T-helper 2 cell (primary cell): ENCODE data around the gene PTPRG.

ENCODE experiments used
- DNase-seq, 5 experiments: peaks; one replicate each; pipeline versions ENCODE4 v3.0.0 to v3.0.0-alpha.2; 2012 to 2022

Gene PTPRG

DNA sequence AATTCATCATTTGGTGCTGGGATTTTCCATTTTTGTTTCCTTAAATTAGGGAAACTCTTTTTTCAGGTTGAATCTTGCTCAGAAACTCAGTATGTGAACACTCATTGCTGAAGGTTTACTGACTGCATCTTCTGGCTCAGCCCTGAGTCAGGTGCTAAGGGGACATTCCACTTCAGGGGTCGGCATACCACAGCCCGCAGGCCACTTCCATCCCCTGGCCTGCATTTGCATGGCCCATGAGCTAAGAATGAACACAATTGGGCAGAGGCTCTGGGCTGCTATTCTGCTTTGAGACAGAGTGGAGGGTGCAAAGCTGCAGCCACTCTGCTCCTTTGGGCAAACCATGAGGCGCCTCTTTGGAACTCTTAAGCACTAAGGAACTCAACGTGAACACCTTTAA lies 647.0 kb downstream of the PTPRG start:
- no peak for DNase-seq

DNA sequence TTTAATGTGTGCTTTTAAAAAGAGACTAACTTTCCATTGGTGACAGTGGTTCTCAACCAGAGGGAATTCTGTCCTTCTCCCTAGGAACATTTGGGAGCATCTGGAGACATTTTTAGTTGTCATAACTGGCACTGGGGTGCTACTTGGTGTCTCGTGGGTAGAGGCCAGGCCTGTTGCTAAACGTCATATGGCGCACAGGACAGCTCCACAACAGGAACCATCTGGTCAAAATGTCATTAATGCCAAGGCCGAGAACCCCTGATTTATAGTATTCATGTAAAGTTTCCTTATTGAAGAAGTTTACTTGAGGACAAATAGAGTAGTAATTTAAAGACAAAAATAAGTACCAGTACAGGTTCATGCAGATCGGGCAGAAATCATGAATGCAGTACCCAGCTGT lies 647.7 kb downstream of the PTPRG start:
- no peak for DNase-seq

DNA sequence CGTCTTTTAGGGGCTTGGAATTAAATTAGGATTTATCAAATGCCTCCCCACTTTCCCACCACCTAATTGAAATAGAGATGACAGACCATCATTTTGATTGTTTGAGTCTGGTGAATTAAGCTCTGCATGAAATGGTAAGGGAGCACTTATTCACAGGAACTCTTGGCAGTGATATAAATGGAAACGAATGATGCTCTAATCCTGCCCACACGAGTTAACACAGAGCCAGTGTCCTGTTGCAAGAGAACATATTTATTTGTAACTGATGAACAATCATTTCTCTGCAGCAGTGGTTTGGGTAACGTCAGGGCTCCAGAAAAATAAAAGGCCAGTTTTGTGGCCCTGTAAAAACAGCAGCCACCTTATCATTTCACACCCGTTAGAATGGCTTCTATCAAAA lies 648.6 kb downstream of the PTPRG start:
- no peak for DNase-seq

DNA sequence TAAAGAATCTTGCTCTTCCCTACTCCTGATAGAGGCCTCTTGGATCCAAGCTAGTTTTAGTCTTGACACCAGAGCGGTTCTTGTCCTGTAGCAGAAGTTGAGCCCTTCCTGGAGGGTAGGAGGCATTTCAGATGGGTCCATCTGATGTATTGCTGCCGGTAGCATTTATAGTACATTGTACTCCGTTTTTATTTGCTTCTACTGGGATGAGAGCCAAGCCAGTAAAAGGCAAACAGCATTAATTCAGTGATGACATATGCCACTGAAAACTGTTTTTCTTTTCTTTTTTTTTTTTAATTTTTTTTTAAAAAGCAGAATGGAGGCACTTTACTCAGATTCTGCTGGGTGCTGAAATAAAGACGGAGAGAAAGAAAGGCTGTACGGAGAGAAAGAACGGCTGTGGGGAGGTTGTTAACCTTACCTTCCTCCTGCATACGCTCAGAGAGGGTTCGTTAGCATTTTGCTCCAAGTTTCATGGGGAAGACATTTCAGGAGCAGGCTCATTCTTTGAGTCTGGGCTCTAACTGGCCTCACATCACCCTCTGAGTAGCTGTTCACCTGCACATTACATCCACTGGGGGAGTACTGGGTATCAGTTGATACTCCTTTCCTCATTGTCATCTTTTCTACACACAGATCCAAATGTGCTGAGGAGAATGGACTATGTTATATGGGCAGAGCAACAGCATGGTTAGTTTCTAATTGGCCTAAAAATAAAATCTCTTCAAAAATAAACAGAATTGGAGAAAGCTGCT lies 650.5 kb downstream of the PTPRG start:
- no peak for DNase-seq

DNA sequence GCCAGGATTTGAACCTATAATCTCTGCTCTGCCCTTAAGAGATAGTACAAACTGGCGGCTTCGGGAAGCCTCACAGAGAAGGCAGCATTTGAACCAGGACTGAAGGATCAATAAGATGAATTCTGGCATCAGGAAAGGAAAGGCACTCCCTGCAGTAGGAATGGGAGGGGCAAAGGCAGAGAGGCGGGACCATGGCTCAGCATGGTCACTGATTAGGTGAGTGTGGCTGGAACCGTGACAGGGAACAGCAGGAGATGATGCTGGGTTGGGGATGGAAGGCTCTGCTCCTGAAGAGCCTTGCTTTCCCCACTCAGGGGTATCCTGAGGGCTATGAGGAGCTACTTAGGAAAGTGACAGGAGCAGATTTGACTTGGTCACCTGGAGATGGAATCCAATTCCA lies 653.5 kb downstream of the PTPRG start:
- DNase-seq: no peak

DNA sequence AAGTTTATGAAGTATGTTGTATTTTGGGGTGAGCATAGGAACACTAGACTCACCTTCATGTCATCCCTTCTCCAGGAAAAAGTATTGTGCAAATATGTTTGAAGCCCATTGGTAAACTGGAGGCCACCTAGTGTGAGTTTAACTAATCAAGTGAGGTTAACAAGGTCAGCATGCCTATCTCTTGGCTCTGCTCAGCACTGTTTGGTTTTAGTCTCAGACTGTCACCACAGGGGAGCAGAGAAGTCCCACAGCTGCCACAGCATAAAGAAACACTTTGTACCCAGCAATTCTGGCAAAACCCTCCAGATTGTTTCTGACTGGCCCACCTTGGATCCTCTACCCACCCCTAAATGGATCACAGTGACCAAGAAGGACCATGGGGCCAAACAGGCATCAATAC lies 659.2 kb downstream of the PTPRG start:
- no peak for DNase-seq

DNA sequence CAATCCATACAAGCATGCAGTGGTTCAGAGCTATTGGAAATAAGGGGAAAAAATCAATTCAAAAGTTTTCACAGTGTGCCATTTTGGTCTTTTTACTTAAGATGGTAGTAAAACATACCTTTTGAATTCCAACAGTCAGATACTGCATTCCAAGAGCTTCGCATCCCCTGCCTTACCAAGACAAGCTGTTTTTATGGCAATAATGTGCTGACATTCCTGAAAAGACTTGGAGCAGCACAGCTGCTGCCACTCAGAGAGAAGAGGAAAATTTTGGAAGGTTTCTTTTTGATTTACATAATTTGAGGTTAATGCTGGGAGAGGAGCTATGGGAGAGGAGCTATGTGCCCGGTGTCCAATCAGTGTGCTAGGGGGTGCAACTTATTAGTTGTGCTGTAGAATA lies 663.7 kb downstream of the PTPRG start:
- no peak for DNase-seq

DNA sequence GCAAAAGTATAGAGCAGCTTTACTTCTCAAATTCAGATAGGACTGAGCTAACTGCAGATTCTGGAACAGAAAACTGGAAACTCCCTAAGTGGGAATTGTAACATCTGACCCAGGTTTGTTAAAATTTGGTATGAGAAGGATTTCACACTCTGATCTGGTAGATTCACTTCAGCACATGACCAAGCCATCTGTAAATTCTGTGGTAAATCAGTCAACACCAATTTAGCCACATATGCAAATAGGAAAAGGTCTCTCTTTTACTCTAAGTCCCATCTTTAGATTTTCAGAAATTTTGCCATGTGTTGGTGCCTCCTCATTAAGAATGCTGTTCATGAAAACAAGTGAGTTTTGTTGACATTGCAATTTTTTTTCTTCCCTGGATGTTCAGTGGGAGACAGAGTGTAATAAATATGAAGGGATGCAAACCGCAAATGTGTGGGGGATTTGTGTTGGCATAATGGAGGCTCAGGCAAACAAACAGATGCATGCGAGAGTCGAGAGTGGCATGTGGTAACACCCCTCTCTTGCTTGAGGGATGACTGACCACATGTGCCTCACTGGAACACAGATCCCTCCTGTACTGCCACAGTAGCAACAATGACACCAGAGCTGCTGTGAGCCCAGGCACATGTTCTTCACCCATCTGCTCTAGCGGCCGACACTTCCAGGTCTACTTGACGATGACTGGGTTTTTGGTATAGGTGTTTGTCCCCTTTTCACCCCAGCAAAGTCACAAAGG lies 665.4 kb downstream of the PTPRG start:
- DNase-seq: no peak

DNA sequence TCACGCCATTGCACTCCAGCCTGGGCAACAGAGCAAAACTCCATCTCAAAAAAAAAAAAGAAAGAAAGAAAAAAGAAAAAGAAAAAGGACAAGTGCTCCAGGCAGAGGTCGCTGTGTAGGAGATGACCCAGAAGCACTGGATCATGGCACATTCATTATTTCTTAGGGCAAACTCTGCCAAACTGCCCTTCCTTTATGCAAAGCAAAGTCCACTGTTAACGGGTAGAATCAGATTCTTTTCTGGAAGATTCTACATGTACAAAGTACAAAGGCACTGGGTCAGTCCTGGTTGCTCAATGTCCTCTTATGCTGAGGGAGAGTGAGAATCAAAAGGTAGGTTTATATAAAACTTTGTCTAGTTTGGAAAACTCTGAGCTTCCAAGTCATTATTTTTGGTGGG lies 667.1 kb downstream of the PTPRG start:
- no peak for DNase-seq

DNA sequence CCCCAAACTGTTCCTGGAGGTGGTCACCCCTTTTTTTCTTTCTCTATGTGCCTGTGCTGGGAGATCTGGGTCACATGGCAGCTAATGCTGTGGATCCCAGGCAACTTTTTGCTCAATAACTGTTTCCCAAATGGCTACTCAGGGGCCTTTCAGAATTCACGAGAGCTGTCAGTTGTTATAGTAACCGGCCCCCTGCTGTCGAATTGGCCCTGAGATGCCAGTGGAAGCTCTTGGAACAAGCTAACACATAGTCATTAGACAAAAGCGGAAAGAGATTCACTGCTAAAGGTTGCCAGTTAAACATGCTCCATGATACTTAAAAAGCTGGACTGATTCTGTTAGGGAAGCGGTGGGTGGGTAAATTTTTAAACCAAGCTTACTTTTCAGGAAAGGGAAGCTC lies 667.8 kb downstream of the PTPRG start:
- DNase-seq: no peak

DNA sequence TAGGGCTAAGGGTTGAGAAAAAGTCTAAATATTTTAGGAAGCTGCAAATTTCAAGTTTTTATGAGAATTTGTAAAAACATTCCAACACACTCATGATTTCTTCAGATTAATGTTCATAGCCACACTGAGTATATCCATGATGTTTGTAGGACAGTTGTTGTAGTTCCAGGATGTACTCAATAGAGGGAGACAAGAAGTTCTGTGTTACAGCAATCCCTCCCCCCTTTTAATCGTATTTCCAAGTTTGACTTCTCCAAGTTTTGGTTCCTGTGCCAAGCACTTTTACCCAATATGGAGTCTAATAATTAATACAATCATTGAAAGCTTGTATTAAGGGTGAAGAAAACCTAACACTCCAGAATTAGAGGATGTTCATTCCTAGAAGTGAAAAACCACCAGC lies 668.5 kb downstream of the PTPRG start:
- no peak for DNase-seq

DNA sequence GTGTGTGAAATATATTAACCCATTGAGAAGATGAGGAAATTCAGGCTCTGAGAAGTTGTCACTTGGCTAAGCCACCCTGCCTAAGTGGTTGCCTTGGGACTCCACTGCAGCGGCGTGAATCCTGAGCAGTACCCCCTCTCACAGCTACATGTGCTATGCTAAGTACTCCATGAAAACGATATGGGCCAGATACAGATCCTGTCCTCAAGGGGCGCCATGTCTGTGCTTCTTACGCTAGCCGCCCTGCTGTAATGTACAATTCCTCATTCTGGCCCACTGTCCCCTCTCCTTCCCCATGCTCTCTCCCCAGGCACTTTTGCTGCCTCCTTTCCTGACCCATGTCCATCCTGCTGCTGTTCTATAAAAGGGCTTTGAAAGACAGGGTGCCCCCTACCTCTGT lies 671.7 kb downstream of the PTPRG start:
- DNase-seq: no peak

DNA sequence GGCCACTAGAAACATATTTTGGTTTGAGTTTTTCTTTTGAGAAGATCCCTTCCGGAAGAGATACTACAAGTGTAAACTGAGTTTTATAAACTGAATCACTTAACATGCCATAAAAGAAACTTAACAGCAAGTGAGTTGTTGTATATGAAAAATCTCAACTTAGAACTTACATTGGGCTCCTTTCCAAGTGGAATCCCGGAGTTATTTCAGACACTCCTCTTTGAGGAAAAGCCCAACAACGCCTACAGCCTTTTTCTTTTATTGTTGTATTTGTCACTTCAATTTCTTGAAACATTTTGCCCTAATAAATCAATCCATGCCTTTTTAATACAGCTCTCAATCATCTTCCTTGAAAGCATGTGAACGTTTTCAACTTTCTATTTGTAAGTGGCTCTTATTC lies 674.6 kb downstream of the PTPRG start:
- DNase-seq: no peak

DNA sequence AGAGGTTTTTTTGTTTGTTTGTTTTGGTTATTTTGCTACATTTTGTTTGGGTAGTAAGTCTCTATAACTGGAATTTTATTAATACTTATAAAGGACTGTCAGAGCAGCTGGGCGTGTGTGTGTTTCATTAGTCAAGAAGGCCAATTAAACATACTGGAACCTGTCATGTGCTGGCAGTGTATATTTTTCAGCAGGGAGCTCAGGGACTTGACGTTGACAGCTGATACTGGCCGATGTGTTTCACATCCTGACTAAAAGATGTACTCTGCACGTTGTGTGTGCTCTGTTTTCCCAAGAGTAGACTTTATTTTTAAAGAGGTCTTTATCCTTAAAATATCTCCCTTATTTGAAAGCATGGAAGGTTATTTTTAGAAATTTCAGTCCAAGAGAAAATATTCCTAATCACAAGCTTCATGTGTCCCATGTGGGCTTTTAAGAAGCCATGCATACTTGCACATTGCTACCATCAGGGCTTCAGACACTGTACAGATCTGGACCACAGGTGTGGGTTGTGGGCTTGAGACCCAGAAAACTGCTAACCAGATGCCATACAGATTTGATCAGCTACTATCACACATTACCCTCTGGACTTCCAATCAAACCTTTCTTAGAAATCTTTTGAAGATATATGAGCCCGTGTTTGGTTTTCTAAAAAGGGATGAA lies 676.0 kb downstream of the PTPRG start:
- DNase-seq: no peak

DNA sequence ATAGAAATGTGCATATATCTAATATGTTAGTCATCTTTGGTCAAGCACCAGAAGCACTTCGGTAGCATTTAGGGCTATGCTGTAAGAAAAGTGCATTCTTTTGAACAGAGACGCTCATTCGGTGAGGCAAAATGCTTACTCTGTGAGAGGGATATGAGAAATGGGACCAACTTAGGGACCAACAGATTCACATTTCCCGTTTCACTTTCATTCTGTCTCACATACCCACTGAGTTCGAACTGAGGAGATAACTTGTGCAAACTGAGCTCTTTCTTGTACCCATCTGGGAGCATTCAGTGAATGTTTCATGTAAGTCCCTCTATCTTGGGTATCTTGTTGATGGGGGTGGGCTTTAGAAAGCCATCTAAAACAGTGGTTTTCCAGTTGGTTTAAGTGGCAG lies 676.6 kb downstream of the PTPRG start:
- peak in 1 of 5 experiments; percentile 55 for DNase-seq

DNA sequence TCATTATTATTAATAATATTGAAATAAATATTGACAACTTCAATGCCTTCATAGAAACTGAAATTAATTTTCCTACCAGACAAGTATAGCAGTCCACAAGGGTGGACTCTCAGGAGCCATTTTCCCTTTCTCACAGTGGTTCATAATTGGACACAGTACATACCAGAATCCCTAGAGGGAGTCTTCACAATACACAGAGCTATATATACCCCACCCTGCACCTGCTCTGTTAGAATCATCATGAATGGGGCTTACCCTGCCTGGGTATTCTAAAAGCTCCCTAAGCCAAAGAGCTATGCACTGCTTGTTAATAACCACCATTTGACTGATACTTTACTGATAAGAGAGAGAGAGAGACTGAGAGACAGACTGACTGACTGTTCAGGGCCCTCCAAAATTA lies 677.1 kb downstream of the PTPRG start:
- DNase-seq: no peak

DNA sequence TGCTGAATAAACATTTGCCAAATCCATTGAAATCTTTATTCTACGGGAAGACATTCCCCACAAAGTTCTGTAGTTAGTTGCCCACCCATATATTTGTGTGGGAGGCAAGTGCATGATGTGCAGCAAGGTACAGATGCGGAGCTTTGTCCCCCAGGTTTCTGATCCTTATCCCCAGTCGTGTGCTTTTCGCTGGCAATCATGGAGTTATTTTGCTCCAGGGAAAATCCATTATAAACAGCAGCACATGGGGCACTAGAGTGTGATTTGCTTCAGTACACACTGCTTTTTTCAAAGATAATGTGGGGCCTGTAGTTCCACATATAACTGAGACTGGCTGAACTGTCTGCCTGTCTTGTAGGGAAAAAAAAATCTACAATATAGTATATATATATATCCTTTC lies 679.9 kb downstream of the PTPRG start:
- no peak for DNase-seq

DNA sequence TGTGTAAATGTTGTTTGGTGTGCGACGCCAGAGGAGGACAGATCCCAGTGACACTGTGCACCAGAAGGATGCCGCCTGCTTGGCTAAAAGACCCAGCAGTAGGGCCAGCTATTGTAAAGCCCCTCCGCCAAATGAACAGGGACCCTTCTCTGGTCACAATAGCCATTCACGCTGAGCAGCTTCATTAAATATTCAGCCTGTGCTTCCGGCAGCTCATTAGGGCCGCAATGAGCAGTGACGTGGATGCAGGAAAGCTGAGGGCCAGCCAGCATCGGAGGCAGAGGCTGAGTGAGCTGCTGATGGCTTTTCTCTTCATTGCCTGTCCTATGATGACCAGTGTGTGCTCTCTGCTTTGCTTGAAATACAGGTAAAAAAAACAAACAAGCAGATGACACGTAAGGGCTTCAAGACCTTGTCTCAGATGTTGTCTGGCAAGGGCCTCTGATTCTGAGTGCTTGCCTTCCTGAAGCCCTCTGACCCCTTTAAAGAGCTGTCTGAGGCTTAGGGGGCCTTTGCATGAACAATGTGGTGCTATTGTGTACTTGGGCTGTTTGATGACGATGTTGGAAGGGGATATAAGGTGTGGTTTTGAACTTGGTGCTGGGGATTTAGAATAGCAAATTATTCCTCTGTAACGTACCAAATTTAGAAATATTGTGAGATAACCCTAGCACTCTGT lies 681.6 kb downstream of the PTPRG start:
- no peak for DNase-seq

DNA sequence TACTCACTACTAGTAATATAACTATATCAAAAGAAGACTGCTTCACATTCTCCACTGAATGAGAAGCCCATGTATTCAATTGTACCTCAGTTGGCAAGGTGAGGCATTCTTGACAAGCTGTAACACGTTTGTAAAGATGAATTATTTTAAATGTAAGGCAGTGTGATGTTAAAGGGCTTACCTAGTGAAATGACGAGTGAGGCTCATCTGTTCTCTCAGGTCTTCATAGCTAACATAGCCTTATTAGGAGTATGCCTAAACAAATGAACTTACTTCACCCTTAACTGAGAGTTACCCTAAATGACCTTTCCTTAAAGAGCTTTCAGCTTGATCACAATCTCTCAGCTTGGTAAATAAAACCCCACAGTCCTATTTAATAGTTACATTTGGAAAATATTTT lies 684.7 kb downstream of the PTPRG start:
- no peak for DNase-seq

DNA sequence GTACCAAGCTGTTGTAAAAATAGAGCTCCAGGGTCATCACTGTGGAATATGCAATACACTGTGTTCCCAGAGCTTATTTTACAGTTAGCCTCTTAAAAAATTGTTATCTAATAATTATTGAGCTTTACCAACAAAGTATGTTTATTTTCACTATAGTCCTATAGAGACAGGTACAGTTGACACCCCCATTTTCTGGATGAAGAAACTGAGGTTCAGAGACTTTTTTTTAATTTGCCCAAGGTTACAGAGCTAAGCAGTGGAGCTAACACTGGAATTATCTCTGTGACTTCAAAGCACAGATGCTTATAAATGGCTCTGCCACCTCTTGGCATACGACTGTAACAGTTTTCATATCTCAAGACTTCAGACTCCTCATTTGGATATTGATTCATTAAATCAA lies 685.6 kb downstream of the PTPRG start:
- no peak for DNase-seq

DNA sequence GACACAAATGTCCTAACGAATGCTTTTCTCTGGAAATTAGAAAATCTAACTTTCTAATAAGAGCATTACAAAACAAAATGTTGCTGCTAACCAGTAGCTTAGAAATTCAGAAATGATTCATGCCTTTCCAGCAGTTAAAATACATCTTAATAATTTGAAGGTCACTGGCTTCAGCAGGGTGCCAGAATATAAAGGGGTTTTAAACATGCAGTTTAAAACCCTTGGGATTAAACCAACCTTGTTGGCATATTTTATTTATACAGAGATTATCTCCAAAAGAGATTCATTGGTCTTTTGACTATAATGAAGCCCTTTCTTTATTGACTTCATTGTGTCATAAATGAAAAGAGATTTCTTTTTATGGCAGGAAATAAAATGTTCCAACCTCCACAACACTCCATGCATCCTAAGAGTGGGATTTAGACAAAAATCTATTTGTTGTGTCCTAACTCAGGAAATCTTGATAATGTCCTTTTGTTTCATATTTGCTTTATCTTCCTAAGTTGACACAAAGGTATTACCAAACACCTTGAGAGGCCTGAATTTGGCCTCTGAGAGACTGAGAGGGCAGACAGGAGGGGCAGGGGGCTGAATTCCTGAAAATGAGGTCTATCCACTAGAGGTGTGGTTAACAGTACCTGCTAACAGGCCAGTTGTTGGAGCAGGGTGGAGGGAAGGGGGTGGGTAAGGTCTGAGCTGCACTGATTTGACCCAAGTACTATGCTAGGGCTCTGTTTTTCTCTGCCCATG lies 687.5 kb downstream of the PTPRG start:
- no peak for DNase-seq

DNA sequence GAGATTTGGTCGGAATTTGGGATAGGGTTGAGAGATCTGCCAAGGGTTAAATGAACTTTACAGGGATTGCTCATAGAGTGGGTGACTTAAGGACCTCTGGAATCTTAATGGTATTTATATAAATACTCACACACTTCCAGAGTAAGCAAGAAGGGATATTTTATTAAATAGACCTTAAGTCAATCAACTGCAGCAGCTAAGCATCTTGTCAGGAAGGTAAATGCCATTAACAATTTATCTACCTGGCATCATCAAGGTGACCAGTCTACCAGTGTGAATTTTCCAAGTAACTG lies 688.1 kb downstream of the PTPRG start:
- no peak for DNase-seq
